GM19452 (cell line): ENCODE data around the gene MUC15.

Experiments
- ATAC-seq: cut with Tn5 transposase; IDR thresholded peaks from one replicate; pipeline ENCODE4 v1.9.1; 2021; ENCODE audit not compliant: unreplicated experiment

The MUC15 gene

DNA sequence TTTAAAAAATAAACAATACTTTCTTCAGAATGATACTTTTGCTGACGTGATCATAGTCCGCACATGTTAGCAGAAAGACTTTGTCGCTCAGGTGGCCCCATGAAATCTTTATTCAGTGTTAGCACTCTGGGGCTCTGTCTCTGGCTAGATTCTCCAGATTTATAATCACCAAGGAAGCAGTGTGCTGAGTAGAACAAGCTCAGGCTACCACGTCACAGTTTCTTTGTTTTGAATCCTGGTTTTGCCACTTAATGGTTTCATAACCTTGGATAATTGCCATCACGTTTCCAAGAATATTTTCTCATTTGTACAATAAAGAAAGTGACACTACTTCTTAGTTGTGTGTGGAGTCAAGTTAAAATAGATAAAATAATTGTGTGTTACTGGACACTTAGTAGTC lies 3.9 kb upstream of the MUC15 start:
- no peak for ATAC-seq

DNA sequence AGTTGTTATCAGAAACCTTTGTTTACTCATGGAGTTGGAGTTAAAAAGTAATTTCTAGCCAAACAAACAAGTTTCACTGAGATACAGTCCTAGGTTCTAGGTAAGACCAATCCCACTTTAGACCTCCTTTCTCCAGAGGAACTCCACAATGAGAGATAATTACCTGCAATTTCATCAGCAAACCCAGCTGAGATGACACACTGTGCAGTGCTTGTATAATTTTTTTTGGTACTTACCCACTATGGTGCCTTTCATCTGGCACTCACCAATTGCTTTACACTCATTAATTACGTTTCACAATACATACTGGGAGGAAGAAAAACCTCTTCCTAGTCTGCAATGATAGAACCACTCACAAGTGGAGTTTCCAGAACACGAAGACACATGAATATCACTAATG lies 1.8 kb upstream of the MUC15 start:
- ATAC-seq, result no peak

GRCh38 chr11:26572770-26573402 lies 823 bp upstream of the MUC15 start:
- no peak for ATAC-seq

- no peak for ATAC-seq
These were observed 2.4 kb downstream of the MUC15 start for GRCh38 chr11:26569646-26570045.

DNA sequence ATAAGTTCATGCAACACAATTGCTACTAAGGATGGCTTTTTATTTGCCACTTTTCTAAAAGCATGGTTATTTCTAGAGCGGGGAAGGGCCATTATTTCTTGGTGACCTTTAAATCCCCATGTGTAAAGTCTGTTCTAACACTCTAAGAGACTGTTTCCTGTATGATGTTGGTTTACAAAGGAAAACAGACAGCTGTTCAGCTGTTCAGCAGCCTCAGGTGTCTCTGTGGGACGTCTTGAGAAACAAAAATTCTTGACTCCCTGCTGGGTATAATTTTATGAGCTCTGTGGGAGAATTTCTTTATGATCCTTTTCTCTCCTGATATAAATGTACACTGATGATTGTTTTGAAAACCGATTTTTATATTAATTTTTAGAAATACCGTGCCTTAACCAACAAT lies 13.9 kb downstream of the MUC15 start:
- ATAC-seq, result no peak

GRCh38 chr11:26557666-26558065 lies 14.4 kb downstream of the MUC15 start:
- ATAC-seq, result no peak

DNA sequence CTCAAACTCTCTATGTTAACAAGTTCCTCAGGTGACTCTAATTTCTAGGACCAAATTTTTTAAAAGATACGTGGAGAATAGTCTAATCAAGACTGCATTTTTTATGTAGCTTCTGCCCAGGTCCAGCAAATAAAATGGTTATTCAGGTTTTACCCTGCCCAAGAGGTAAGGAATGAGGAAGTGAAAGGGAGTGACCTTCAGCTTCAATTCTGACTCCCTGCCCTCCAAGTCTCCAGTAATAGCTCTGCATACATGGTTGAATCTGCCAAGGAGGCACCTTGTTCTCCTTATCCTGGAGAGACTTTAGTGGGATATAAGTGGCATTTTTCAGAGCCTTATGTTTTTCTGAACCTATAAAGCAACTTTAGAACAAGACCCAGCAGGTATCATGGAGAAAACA lies 15.5 kb downstream of the MUC15 start:
- ATAC-seq, result no peak

GRCh38 chr11:26554455-26554854 lies 17.6 kb downstream of the MUC15 start:
- ATAC-seq, result no peak

- no peak for ATAC-seq
These were observed 18.9 kb downstream of the MUC15 start for GRCh38 chr11:26553182-26553581.

DNA sequence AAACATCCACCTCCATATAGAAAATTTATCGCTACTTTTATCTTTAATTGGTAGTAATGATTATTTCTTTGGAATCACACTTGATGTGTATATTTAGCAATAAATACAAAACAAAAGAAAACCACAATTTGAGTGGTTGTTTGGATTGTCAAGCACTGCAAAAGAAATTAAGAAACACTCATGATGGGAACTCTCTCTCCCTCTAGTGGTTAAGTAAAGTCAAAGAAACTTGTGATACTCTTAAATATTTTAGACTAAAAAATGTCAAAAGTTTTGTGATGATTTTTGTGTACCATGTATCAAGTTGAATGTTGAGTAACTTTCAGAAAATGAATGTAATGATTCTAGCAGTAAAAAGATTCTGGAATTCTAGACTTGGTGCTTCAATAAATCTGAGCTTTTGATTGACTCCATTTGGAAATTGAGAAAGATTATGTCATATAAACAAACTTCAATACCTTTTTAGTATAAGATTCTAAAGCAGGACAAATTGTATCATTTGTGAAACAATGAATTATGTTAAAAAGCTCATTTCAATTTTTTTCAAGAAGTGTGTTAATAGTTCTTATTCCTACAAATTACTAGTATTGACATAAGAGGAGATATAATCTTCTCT lies 20.8 kb downstream of the MUC15 start:
- no peak for ATAC-seq

DNA sequence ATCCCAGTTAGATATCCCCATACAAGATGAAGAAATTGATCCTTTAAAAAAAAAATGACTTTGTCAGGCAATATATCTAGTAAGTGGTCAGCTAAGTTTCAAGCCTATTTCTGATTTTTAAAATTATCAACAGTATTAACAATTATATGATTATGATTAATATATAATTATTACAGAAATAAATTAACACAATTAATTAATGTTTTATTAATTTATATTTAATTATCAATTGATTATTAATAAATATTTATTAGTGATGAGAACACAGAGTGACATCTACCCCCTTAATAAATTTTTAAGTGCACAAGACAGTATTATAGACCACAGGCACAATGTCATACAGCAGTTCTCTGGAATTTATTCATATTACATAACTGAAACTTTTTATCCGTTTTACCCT lies 22.0 kb downstream of the MUC15 start:
- no peak for ATAC-seq

- no peak for ATAC-seq
These were observed 22.9 kb downstream of the MUC15 start for GRCh38 chr11:26549176-26549575.

GRCh38 chr11:26541870-26542269 lies 30.2 kb downstream of the MUC15 start:
- no peak for ATAC-seq

GRCh38 chr11:26539517-26539916 lies 32.5 kb downstream of the MUC15 start:
- ATAC-seq, result no peak

DNA sequence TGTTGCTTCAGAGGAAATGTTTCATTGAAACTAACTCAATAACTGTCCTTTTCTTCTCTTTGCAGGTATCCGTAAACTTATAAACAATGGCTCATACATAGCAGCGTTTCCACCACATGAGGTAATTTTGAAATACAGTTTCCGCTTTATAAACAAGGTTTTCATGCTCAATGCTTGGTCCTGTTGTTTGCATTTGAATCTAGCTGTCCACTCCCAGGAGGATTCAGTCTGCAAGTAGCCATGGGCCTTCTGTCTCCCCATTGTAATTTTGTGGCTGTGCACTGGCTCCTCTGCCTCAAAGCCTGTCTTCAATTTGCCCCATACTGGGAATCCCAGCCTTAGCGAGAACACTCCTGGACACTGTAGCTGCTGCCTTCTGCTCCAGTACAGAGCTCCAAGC lies 34.7 kb downstream of the MUC15 start:
- no peak for ATAC-seq

DNA sequence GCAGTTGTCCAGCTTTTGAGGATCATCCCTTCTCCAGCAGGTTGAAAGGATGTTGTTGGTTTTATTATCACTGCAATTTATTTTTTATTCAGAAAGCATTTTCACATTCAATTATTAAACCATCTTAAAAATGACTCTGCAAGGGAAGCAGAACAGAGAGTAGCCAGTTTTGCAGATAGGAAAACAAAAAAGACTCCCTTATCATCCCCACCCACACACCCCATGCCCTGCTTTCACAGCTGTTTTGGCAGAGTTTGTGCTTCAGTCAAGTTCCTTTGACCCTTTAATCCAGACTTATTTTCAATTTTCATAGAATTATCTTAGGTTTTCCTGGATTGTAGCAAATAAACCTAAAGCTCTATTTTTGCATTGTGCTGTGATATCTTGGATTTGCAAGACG lies 44.4 kb downstream of the MUC15 start:
- no peak for ATAC-seq

GRCh38 chr11:26522912-26523610 lies 49.0 kb downstream of the MUC15 start:
- no peak for ATAC-seq

GRCh38 chr11:26519469-26519868 lies 52.6 kb downstream of the MUC15 start:
- ATAC-seq, result no peak

GRCh38 chr11:26512196-26512595 lies 59.9 kb downstream of the MUC15 start:
- ATAC-seq, result no peak

DNA sequence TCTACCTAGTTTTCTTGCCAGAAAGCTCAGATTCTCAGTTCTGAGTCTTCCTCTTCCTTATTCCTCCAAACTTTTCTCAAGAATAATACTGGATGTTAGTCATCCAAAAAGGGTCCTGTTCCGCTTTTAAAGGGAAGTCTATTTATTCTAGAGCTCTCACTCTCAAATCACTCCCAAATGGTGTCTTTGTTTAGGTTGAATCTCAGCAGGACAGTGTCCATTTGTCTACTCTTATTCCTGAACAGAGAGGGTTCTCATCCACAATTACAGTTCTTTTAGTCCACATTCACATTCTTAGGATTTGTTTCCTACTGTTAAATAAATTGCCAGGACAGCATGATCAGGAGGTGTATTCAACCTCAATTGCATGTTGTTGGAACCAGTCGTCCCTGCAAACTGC lies 61.3 kb downstream of the MUC15 start:
- no peak for ATAC-seq

GRCh38 chr11:26510164-26510563 lies 61.9 kb downstream of the MUC15 start:
- no peak for ATAC-seq
